Tibial artery (tissue), 4 donors: ENCODE data around the gene MYLK.

Source experiments
- DNase-seq, 2 donors: peaks; one replicate each; pipeline ENCODE4 v3.0.0-alpha.2; 2019
- H3K27ac ChIP-seq, 2 donors: fragments of 200-600 bp; sonication (generic) in 1 of 2; 1 replicate in 1 of 2; 2 replicates in 1 of 2; pipeline ENCODE4 v1.5.1; 2018 to 2019; ENCODE audit warnings: mild to moderate bottlenecking in 1 of 2
- H3K27me3 ChIP-seq, 2 donors: fragments of 200-600 bp; sonication (generic) in 1 of 2; one replicate each; pipeline versions ENCODE4 v1.5.1 to v1.6.0; 2016 to 2019
- H3K36me3 ChIP-seq, 3 donors: fragments of 200-600 bp; sonication (generic) in 2 of 3; one replicate each; pipeline ENCODE4 v1.5.1; 2016 to 2019; ENCODE audit warnings: mild to moderate bottlenecking in 2 of 3
- H3K4me1 ChIP-seq, 4 donors: fragments of 200-600 bp; sonication (generic) in 2 of 4; 1 replicate in 3 of 4; 2 replicates in 1 of 4; pipeline ENCODE4 v1.5.1; 2016 to 2019
- H3K4me3 ChIP-seq, 2 donors: fragments of 200-600 bp; sonication (generic) in 1 of 2; 1 replicate in 1 of 2; 2 replicates in 1 of 2; pipeline ENCODE4 v1.5.1; 2018 to 2019; ENCODE audit warnings: mild to moderate bottlenecking in 2 of 2
- H3K9me3 ChIP-seq, 3 donors: fragments of 200-600 bp; sonication (generic) in 1 of 3; one replicate each; pipeline ENCODE4 v1.5.1; 2016 to 2019
- CTCF ChIP-seq, 2 experiments: fragments of 200-600 bp in 1 of 2; fragments of 450-650 bp in 1 of 2; IDR thresholded peaks; one replicate each; pipeline ENCODE4 v1.5.1; 2017 to 2019; ENCODE audit warnings: antibody characterized with exemption in 2 of 2, mild to moderate bottlenecking in 1 of 2, moderate library complexity in 1 of 2
- intact Hi-C: fragments of 100-400 bp; cut with DNase I; formaldehyde crosslinking; loops from one replicate; pipeline ENCODE4 v1.15.0; 2023; ENCODE audit warnings: low total_unique reads

Gene MYLK

GRCh38 chr3:123821920-123822319, 62.2 kb downstream of the MYLK start:
- no peak overlapping the region for H3K4me3 ChIP-seq
- no peak for TF ChIP-seq CTCF (IDR thresholded peaks at IDR 0.05)
- H3K27ac ChIP-seq: no peak overlapping the region
- no peaks in the 10 kb centered on the region for H3K27me3 ChIP-seq
- no peak for DNase-seq
- peaks cover 0 to 21% (median 16%) of the 10 kb centered on the region in 4 donors for H3K4me1 ChIP-seq
- H3K9me3 ChIP-seq: peaks cover 0 to 7% (median 0%) of the 10 kb centered on the region in 3 donors
- H3K36me3 ChIP-seq: peaks cover 0 to 13% (median 7%) of the 10 kb centered on the region in 3 donors
- intact Hi-C loops: no loop called here

- no peak for TF ChIP-seq CTCF (IDR thresholded peaks at IDR 0.05)
- no peak for DNase-seq
- intact Hi-C loops: no loop called here
- peaks cover 0 to 40% (median 31%) of the 10 kb centered on the region in 4 donors for H3K4me1 ChIP-seq
- no peaks in the 10 kb centered on the region for H3K9me3 ChIP-seq
- H3K4me3 ChIP-seq: no peak overlapping the region
- no peaks in the 10 kb centered on the region for H3K27me3 ChIP-seq
- H3K36me3 ChIP-seq: no peaks in the 10 kb centered on the region
- no peak overlapping the region for H3K27ac ChIP-seq
Measured at GRCh38 chr3:123819949-123820348, 64.2 kb downstream of the MYLK start.

DNA sequence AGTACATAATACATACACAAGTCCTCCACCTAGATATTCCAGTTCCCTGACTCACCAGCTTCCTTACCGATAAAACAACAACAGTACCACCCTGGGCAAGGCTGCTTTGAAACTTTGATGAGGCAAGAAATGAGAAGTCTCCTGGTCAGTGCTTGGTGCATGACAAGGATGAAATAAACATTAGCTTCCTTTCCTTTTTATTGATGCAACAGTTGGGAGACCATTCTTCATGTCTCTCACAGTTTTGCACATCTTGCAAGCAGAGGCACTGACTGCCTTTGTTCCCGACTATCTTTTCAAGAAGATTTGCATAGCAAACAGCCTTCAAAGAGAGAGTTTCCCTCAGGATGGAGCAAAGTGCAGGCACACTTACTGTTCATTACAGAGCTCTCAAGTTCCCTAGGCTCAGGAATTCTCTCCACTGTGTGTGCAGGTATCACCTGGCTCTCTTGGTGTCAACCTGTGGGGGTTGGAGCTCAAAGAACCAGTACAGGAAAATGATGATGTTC, 65.2 kb downstream of the MYLK start:
- Histone ChIP-seq H3K4me3 (no peak overlapping the region), H3K27ac (peak overlapping the region; percentile 77 to 84), H3K27me3 (no peaks in the 10 kb centered on the region), H3K9me3 (no peaks in the 10 kb centered on the region), H3K4me1 (peaks cover 0 to 49% (median 31%) of the 10 kb centered on the region in 4 donors), H3K36me3 (no peaks in the 10 kb centered on the region)
- intact Hi-C loops: no loop called here
- no peak for DNase-seq
- TF ChIP-seq CTCF (IDR thresholded peaks at IDR 0.05): no peak

- Histone ChIP-seq H3K36me3 (no peaks in the 10 kb centered on the region), H3K27ac (peak overlapping the region; percentile 77 to 84), H3K4me1 (peaks cover 0 to 55% (median 31%) of the 10 kb centered on the region in 4 donors), H3K9me3 (no peaks in the 10 kb centered on the region), H3K27me3 (no peaks in the 10 kb centered on the region), H3K4me3 (no peak overlapping the region)
- no peak for DNase-seq
- TF ChIP-seq CTCF (IDR thresholded peaks at IDR 0.05): no peak
- intact Hi-C loops: no loop called here
Measured at GRCh38 chr3:123818324-123818920, 65.7 kb downstream of the MYLK start.

DNA sequence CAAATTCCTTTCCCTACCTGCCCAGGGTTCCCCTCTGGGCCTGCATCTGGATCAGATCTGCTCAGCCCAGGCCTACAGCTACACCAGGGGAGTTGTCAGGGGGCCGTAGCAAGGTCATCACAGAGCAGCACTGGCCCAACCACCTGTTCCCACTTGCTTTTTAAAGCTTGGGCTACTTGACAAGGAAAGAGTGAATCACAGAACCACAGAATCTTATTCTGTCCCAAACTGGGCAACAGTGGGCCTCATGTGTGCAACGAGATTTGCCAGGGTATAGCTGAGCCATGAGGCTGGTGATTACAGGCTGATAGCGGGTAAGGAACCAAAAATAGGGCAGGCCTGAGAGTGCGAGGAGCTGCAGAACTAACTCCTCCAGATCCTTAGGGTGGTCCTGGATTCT, 66.7 kb downstream of the MYLK start:
- Histone ChIP-seq H3K27me3 (no peaks in the 10 kb centered on the region), H3K27ac (peak overlapping the region; percentile 77 to 84), H3K4me1 (peaks cover 0 to 56% (median 34%) of the 10 kb centered on the region in 4 donors), H3K4me3 (no peak overlapping the region), H3K36me3 (no peaks in the 10 kb centered on the region), H3K9me3 (no peaks in the 10 kb centered on the region)
- intact Hi-C loops: no loop called here
- no peak for TF ChIP-seq CTCF (IDR thresholded peaks at IDR 0.05)
- DNase-seq: no peak
